ENCODE results near the gene EPHA3.

EPHA3 gene

GRCh38 chr3:89107461-89108290, at the start of gene EPHA3:
EPHA3 (plus strand) TSS chr3:89107621; CDS start chr3:89107749, 128 bp downstream.
- DNase-seq (ENCODE audit: low spot score) = peak; percentile 82

- no peak for DNase-seq (ENCODE audit: low spot score)
Measured at GRCh38 chr3:89058371-89058770, 49.0 kb upstream of the EPHA3 start.

GRCh38 chr3:89059211-89059925, 48.1 kb upstream of the EPHA3 start:
- DNase-seq (ENCODE audit: low spot score) = no peak

GRCh38 chr3:89061259-89061658, 46.2 kb upstream of the EPHA3 start:
- no peak for DNase-seq (ENCODE audit: low spot score)

GRCh38 chr3:89067736-89068135, 39.7 kb upstream of the EPHA3 start:
- DNase-seq (ENCODE audit: low spot score) = no peak

GRCh38 chr3:89072642-89073041, 34.8 kb upstream of the EPHA3 start:
- no peak for DNase-seq (ENCODE audit: low spot score)

GRCh38 chr3:89079944-89080343, 27.5 kb upstream of the EPHA3 start:
- DNase-seq (ENCODE audit: low spot score) = no peak

- no peak for DNase-seq (ENCODE audit: low spot score)
Measured at GRCh38 chr3:89087851-89088250, 19.6 kb upstream of the EPHA3 start.

- DNase-seq (ENCODE audit: low spot score) = no peak
Measured at GRCh38 chr3:89098173-89098572, 9.2 kb upstream of the EPHA3 start.

GRCh38 chr3:89098964-89099585, 8.3 kb upstream of the EPHA3 start:
- DNase-seq (ENCODE audit: low spot score) = peak; percentile 63

GRCh38 chr3:89101251-89101650, 6.2 kb upstream of the EPHA3 start:
- DNase-seq (ENCODE audit: low spot score) = no peak

GRCh38 chr3:89101921-89102320, 5.5 kb upstream of the EPHA3 start:
- no peak for DNase-seq (ENCODE audit: low spot score)

GRCh38 chr3:89104499-89104898, 2.9 kb upstream of the EPHA3 start:
- DNase-seq (ENCODE audit: low spot score) = no peak

GRCh38 chr3:89105503-89105902, 1.9 kb upstream of the EPHA3 start:
- DNase-seq (ENCODE audit: low spot score) = no peak

GRCh38 chr3:89108291-89108550, 800 bp downstream of the EPHA3 start:
- no peak for DNase-seq (ENCODE audit: low spot score)

- DNase-seq (ENCODE audit: low spot score) = no peak
Measured at GRCh38 chr3:89113344-89113743, 5.9 kb downstream of the EPHA3 start.

- peak; percentile 78 for DNase-seq (ENCODE audit: low spot score)
Measured at GRCh38 chr3:89113893-89114840, 6.7 kb downstream of the EPHA3 start.

GRCh38 chr3:89114841-89115223, 7.4 kb downstream of the EPHA3 start:
- DNase-seq (ENCODE audit: low spot score) = no peak

GRCh38 chr3:89116476-89116875, 9.1 kb downstream of the EPHA3 start:
- no peak for DNase-seq (ENCODE audit: low spot score)

GRCh38 chr3:89138048-89138447, 30.6 kb downstream of the EPHA3 start:
- DNase-seq (ENCODE audit: low spot score) = no peak

- DNase-seq (ENCODE audit: low spot score) = no peak
Measured at GRCh38 chr3:89139870-89140269, 32.4 kb downstream of the EPHA3 start.

- DNase-seq (ENCODE audit: low spot score) = no peak
Measured at GRCh38 chr3:89144080-89144479, 36.7 kb downstream of the EPHA3 start.

All from Ammon's horn (tissue), 1 donor.